ENCODE measurements around the gene CDH13.

The CDH13 gene

DNA sequence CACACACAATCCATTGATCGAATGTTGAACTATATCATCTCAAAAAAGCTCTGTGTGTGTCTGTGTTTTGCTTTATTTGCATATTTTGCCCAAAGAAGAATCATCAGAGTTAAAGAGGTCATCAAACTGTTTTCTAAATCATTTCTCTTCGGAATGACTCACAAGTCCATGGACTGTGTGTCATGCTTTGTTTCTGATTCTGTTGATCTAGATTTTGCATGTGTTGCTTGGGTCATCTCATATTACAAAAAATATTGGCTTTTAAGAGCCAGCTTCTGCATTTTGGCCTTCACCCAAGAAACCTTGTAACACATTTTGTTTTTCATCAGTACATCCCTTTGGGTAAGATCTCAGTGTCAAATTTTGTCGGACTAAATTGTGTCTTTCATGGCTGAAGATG is 709.8 kb downstream of the CDH13 start:
- Histone ChIP-seq H3K9ac (ENCODE audit: low read length) (no peak overlapping the region), H3K27ac (ENCODE audit: low read depth, low read length) (no peak overlapping the region), H3K4me1 (ENCODE audit: insufficient read depth, low read length) (no peaks in the 10 kb centered on the region)

DNA sequence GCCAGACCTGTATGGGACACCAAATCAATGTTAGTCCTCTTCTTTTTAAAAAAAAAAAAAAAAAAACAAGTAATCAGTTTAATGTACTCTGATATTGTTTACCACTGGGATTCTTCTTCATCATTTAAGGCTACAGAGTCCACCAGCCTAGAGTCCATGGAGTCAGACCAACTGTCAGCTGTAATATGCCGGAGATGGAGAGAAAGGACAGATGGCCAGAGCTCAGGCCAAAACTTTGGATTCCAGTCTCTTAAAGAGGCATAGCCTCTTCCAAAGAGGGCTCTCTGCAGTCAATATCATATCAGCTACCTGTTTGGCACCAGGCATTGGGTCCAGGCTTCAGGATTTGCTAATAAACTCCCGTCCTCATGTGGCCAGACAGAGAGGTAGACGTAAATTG is 711.4 kb downstream of the CDH13 start:
- no peak overlapping the region for H3K4me3 ChIP-seq (ENCODE audit: low read depth in 1 of 2, low read length in 2 of 2)
- no peaks in the 10 kb centered on the region for H3K36me3 ChIP-seq (ENCODE audit: insufficient read depth, low read length)
- H3K4me1 ChIP-seq (ENCODE audit: insufficient read depth, low read length) = no peaks in the 10 kb centered on the region
- no peak overlapping the region for H3K27ac ChIP-seq (ENCODE audit: low read depth, low read length)
- no peak overlapping the region for H3K9ac ChIP-seq (ENCODE audit: low read length)
- no peaks in the 10 kb centered on the region for H3K9me3 ChIP-seq (ENCODE audit: low read length)
- no peaks in the 10 kb centered on the region for H3K27me3 ChIP-seq (ENCODE audit: control insufficient read depth in 1 of 2, insufficient read depth in 2 of 2, low read length in 2 of 2)

More for the DNA sequence above, 709.8 kb downstream of the CDH13 start:
- H3K9me3 ChIP-seq (ENCODE audit: low read length) = no peaks in the 10 kb centered on the region
- no peaks in the 10 kb centered on the region for H3K27me3 ChIP-seq (ENCODE audit: control insufficient read depth in 1 of 2, insufficient read depth in 2 of 2, low read length in 2 of 2)
- no peaks in the 10 kb centered on the region for H3K36me3 ChIP-seq (ENCODE audit: insufficient read depth, low read length)
- H3K4me3 ChIP-seq (ENCODE audit: low read depth in 1 of 2, low read length in 2 of 2) = no peak overlapping the region

- Histone ChIP-seq H3K4me3 (ENCODE audit: low read depth in 1 of 2, low read length in 2 of 2) (no peak overlapping the region), H3K4me1 (ENCODE audit: insufficient read depth, low read length) (no peaks in the 10 kb centered on the region), H3K9me3 (ENCODE audit: low read length) (no peaks in the 10 kb centered on the region), H3K9ac (ENCODE audit: low read length) (no peak overlapping the region), H3K27ac (ENCODE audit: low read depth, low read length) (no peak overlapping the region), H3K36me3 (ENCODE audit: insufficient read depth, low read length) (no peaks in the 10 kb centered on the region), H3K27me3 (ENCODE audit: control insufficient read depth in 1 of 2, insufficient read depth in 2 of 2, low read length in 2 of 2) (no peaks in the 10 kb centered on the region)
Measured at GRCh38 chr16:83338941-83339340, 712.2 kb downstream of the CDH13 start.

GRCh38 chr16:83343935-83344366 is 717.2 kb downstream of the CDH13 start:
- Histone ChIP-seq H3K27ac (ENCODE audit: low read depth, low read length) (no peak overlapping the region), H3K27me3 (ENCODE audit: control insufficient read depth in 1 of 2, insufficient read depth in 2 of 2, low read length in 2 of 2) (no peaks in the 10 kb centered on the region), H3K9ac (ENCODE audit: low read length) (no peak overlapping the region), H3K4me1 (ENCODE audit: insufficient read depth, low read length) (no peaks in the 10 kb centered on the region), H3K4me3 (ENCODE audit: low read depth in 1 of 2, low read length in 2 of 2) (no peak overlapping the region), H3K36me3 (ENCODE audit: insufficient read depth, low read length) (no peaks in the 10 kb centered on the region), H3K9me3 (ENCODE audit: low read length) (no peaks in the 10 kb centered on the region)

DNA sequence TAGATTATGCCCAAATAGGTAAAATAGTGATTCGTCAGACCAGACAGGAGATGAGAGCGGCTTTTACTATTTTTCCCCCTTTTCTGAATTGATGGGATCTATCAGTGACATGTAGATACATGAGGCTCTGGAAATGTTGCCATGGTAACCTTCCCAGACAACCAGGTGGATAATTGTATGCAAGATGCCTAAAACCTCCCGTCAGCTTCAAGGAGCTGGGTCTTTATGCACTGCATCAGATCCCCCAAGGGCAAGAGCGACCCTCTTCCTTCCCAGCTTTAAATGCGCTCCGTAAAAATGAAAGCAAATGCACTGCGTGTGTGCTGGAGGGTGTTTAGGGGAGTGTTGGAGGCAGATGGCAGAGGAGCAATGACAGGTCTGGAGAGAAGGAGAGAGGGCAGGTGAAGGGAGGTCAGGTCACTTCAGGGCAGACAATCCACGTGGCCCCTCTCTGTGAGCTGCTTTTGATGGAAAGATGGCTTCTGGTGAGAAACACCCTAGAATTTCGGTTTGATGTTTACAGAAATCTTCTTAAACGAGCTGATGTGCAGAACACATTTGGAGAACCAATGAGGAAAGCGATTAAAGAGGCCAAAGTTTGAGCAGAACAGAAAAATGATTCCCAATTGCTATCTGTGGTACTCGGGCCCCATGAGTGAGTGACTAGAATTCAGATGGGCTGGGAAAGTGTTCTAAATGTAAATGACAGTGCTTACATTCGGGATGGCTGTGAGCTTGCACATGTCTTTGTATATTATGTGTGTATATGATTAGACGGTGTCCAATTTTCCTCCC is 719.3 kb downstream of the CDH13 start:
- H3K4me3 ChIP-seq (ENCODE audit: low read depth in 1 of 2, low read length in 2 of 2) = no peak overlapping the region
- no peak overlapping the region for H3K9ac ChIP-seq (ENCODE audit: low read length)
- no peaks in the 10 kb centered on the region for H3K27me3 ChIP-seq (ENCODE audit: control insufficient read depth in 1 of 2, insufficient read depth in 2 of 2, low read length in 2 of 2)
- no peaks in the 10 kb centered on the region for H3K9me3 ChIP-seq (ENCODE audit: low read length)
- H3K36me3 ChIP-seq (ENCODE audit: insufficient read depth, low read length) = no peaks in the 10 kb centered on the region
- no peaks in the 10 kb centered on the region for H3K4me1 ChIP-seq (ENCODE audit: insufficient read depth, low read length)
- H3K27ac ChIP-seq (ENCODE audit: low read depth, low read length) = no peak overlapping the region

DNA sequence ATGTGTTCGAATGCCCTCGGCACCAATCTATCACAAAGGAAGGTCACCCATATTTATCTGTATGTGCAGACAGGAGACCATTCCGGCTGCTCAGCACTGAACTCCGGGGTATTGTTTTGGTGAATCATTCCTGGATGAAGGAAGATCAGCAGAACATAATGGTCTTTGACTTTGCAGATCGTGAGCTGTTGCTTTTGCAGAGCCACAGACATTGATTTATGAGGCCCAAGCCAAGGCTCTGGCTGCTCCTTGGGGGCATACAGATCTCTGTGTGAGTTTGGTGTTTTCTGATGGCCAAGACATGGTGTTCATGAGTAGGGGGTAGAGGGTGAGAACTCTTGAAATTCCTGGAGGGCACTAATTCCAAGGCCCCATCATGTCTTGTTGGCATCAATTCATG is 722.2 kb downstream of the CDH13 start:
- Histone ChIP-seq H3K36me3 (ENCODE audit: insufficient read depth, low read length) (no peaks in the 10 kb centered on the region), H3K9ac (ENCODE audit: low read length) (no peak overlapping the region), H3K27ac (ENCODE audit: low read depth, low read length) (no peak overlapping the region), H3K4me1 (ENCODE audit: insufficient read depth, low read length) (no peaks in the 10 kb centered on the region), H3K27me3 (ENCODE audit: control insufficient read depth in 1 of 2, insufficient read depth in 2 of 2, low read length in 2 of 2) (no peaks in the 10 kb centered on the region), H3K4me3 (ENCODE audit: low read depth in 1 of 2, low read length in 2 of 2) (no peak overlapping the region), H3K9me3 (ENCODE audit: low read length) (no peaks in the 10 kb centered on the region)

DNA sequence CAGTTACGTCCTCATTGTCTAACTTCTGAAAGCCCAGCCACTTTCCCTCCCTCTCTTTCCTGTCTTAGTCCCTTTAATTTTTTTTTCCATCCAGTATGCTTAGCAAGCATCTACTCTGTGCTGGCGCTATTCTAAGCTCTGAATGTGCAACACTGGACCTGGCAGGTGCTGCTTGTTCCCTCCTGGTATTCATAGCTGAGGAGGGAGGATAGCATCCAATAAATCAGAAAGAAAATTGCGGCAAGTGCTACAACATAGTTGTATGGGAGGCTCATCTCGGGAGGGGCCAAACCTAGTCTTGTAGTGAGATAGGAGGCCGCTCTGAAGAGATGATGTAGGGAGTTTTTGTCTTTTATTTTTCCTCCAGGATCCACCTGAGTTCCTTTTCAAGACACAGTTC is 723.7 kb downstream of the CDH13 start:
- no peak overlapping the region for H3K4me3 ChIP-seq (ENCODE audit: low read depth in 1 of 2, low read length in 2 of 2)

GRCh38 chr16:83351846-83352245 is 725.1 kb downstream of the CDH13 start:
- Histone ChIP-seq H3K27me3 (ENCODE audit: control insufficient read depth in 1 of 2, insufficient read depth in 2 of 2, low read length in 2 of 2) (no peaks in the 10 kb centered on the region), H3K27ac (ENCODE audit: low read depth, low read length) (no peak overlapping the region), H3K9me3 (ENCODE audit: low read length) (no peaks in the 10 kb centered on the region), H3K4me3 (ENCODE audit: low read depth in 1 of 2, low read length in 2 of 2) (no peak overlapping the region), H3K4me1 (ENCODE audit: insufficient read depth, low read length) (no peaks in the 10 kb centered on the region), H3K9ac (ENCODE audit: low read length) (no peak overlapping the region), H3K36me3 (ENCODE audit: insufficient read depth, low read length) (no peaks in the 10 kb centered on the region)

More for the DNA sequence above, 723.7 kb downstream of the CDH13 start:
- no peaks in the 10 kb centered on the region for H3K27me3 ChIP-seq (ENCODE audit: control insufficient read depth in 1 of 2, insufficient read depth in 2 of 2, low read length in 2 of 2)
- no peak overlapping the region for H3K9ac ChIP-seq (ENCODE audit: low read length)
- H3K27ac ChIP-seq (ENCODE audit: low read depth, low read length) = no peak overlapping the region
- no peaks in the 10 kb centered on the region for H3K4me1 ChIP-seq (ENCODE audit: insufficient read depth, low read length)
- H3K9me3 ChIP-seq (ENCODE audit: low read length) = no peaks in the 10 kb centered on the region
- H3K36me3 ChIP-seq (ENCODE audit: insufficient read depth, low read length) = no peaks in the 10 kb centered on the region

DNA sequence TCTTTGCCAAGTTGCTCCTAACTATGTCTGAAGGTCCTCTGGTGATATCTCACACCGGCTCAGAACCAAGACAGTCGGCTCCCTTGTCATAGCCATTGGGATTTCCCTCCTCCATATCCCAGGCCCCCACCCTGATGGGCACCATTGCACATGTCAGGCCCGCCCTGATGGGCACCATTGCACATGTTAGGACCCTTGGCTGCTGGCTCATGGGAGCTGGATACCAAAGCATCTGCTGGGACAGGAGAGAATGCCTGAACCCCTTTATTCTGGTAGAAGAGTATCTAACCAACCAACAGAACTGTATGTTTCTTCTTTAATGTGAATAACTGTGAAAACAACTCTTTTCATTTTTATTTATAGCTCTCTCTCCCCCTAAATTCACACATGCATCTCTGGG is 726.5 kb downstream of the CDH13 start:
- Histone ChIP-seq H3K36me3 (ENCODE audit: insufficient read depth, low read length) (no peaks in the 10 kb centered on the region), H3K9me3 (ENCODE audit: low read length) (no peaks in the 10 kb centered on the region), H3K27me3 (ENCODE audit: control insufficient read depth in 1 of 2, insufficient read depth in 2 of 2, low read length in 2 of 2) (no peaks in the 10 kb centered on the region), H3K27ac (ENCODE audit: low read depth, low read length) (no peak overlapping the region), H3K4me1 (ENCODE audit: insufficient read depth, low read length) (no peaks in the 10 kb centered on the region), H3K4me3 (ENCODE audit: low read depth in 1 of 2, low read length in 2 of 2) (no peak overlapping the region), H3K9ac (ENCODE audit: low read length) (no peak overlapping the region)

DNA sequence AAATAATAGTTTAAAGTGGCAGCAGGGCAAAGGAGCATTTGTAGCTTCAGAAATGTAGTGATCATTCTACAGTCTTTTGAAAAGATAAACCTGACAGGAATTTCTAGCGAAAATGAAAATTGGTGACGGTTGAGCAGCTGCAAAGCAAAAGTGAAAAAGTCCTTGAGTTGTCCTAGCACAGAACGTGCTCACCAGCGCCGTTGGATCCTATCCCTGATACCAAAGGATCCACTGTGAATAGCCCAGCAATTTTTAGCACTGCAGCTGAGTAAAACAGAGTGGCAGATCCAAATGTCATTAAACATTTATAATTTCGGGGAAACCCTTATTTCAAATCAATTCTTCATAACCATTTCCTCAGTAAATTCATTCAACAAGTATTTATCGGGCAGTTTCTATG is 727.2 kb downstream of the CDH13 start:
- Histone ChIP-seq H3K27me3 (ENCODE audit: control insufficient read depth in 1 of 2, insufficient read depth in 2 of 2, low read length in 2 of 2) (no peaks in the 10 kb centered on the region), H3K4me3 (ENCODE audit: low read depth in 1 of 2, low read length in 2 of 2) (no peak overlapping the region), H3K9me3 (ENCODE audit: low read length) (no peaks in the 10 kb centered on the region), H3K4me1 (ENCODE audit: insufficient read depth, low read length) (no peaks in the 10 kb centered on the region), H3K27ac (ENCODE audit: low read depth, low read length) (no peak overlapping the region), H3K36me3 (ENCODE audit: insufficient read depth, low read length) (no peaks in the 10 kb centered on the region), H3K9ac (ENCODE audit: low read length) (no peak overlapping the region)

GRCh38 chr16:83355570-83356218 is 728.9 kb downstream of the CDH13 start:
- Histone ChIP-seq H3K9me3 (ENCODE audit: low read length) (no peaks in the 10 kb centered on the region), H3K9ac (ENCODE audit: low read length) (no peak overlapping the region), H3K27me3 (ENCODE audit: control insufficient read depth in 1 of 2, insufficient read depth in 2 of 2, low read length in 2 of 2) (no peaks in the 10 kb centered on the region), H3K27ac (ENCODE audit: low read depth, low read length) (no peak overlapping the region), H3K4me3 (ENCODE audit: low read depth in 1 of 2, low read length in 2 of 2) (no peak overlapping the region), H3K36me3 (ENCODE audit: insufficient read depth, low read length) (no peaks in the 10 kb centered on the region), H3K4me1 (ENCODE audit: insufficient read depth, low read length) (no peaks in the 10 kb centered on the region)

GRCh38 chr16:83356266-83356665 is 729.5 kb downstream of the CDH13 start:
- Histone ChIP-seq H3K4me3 (ENCODE audit: low read depth in 1 of 2, low read length in 2 of 2) (no peak overlapping the region), H3K27me3 (ENCODE audit: control insufficient read depth in 1 of 2, insufficient read depth in 2 of 2, low read length in 2 of 2) (no peaks in the 10 kb centered on the region), H3K9me3 (ENCODE audit: low read length) (no peaks in the 10 kb centered on the region), H3K4me1 (ENCODE audit: insufficient read depth, low read length) (no peaks in the 10 kb centered on the region), H3K9ac (ENCODE audit: low read length) (no peak overlapping the region), H3K27ac (ENCODE audit: low read depth, low read length) (no peak overlapping the region), H3K36me3 (ENCODE audit: insufficient read depth, low read length) (no peaks in the 10 kb centered on the region)

Measured in muscle layer of colon (tissue), 2 donors.